ENCODE results near the gene MAP4K3.

The MAP4K3 gene

GRCh38 chr2:39429746-39430145, 7.3 kb downstream of the MAP4K3 start:
- TF ChIP-seq POLR2AphosphoS5 (IDR thresholded peaks at IDR 0.05; ENCODE audit: low read depth, low read length) = no peak
- TF ChIP-seq FOXP2 (optimal IDR thresholded peaks at IDR 0.05; ENCODE audit: borderline replicate concordance, extremely low read depth, extremely low read length, insufficient read depth) = no peak
- TF ChIP-seq REST (IDR thresholded peaks at IDR 0.05; ENCODE audit: insufficient read depth in 1 of 2, low read depth in 2 of 2, low read length in 2 of 2) = no peak
- TF ChIP-seq TAF1 (IDR thresholded peaks at IDR 0.05; ENCODE audit: borderline replicate concordance, insufficient read depth, low read length) = no peak
- TF ChIP-seq SIN3A (IDR thresholded peaks at IDR 0.05; ENCODE audit: borderline replicate concordance, insufficient read depth, low read length) = no peak

- no peak for TF ChIP-seq FOXP2 (optimal IDR thresholded peaks at IDR 0.05; ENCODE audit: borderline replicate concordance, extremely low read depth, extremely low read length, insufficient read depth)
- no peak for TF ChIP-seq POLR2AphosphoS5 (IDR thresholded peaks at IDR 0.05; ENCODE audit: low read depth, low read length)
- no peak for TF ChIP-seq REST (IDR thresholded peaks at IDR 0.05; ENCODE audit: insufficient read depth in 1 of 2, low read depth in 2 of 2, low read length in 2 of 2)
- TF ChIP-seq TAF1 (IDR thresholded peaks at IDR 0.05; ENCODE audit: borderline replicate concordance, insufficient read depth, low read length) = no peak
- TF ChIP-seq SIN3A (IDR thresholded peaks at IDR 0.05; ENCODE audit: borderline replicate concordance, insufficient read depth, low read length) = no peak
These were observed 12.1 kb downstream of the MAP4K3 start for GRCh38 chr2:39424951-39425350.

- TF ChIP-seq TAF1 (IDR thresholded peaks at IDR 0.05; ENCODE audit: borderline replicate concordance, insufficient read depth, low read length) = no peak
These were observed 14.4 kb downstream of the MAP4K3 start for GRCh38 chr2:39422700-39423099.

- TF ChIP-seq SIN3A (IDR thresholded peaks at IDR 0.05; ENCODE audit: borderline replicate concordance, insufficient read depth, low read length) (no peak), FOXP2 (optimal IDR thresholded peaks at IDR 0.05; ENCODE audit: borderline replicate concordance, extremely low read depth, extremely low read length, insufficient read depth) (no peak), REST (IDR thresholded peaks at IDR 0.05; ENCODE audit: insufficient read depth in 1 of 2, low read depth in 2 of 2, low read length in 2 of 2) (no peak), TAF1 (IDR thresholded peaks at IDR 0.05; ENCODE audit: borderline replicate concordance, insufficient read depth, low read length) (no peak), POLR2AphosphoS5 (IDR thresholded peaks at IDR 0.05; ENCODE audit: low read depth, low read length) (no peak)
These were observed 15.7 kb downstream of the MAP4K3 start for GRCh38 chr2:39421354-39421753.

- TF ChIP-seq FOXP2 (optimal IDR thresholded peaks at IDR 0.05; ENCODE audit: borderline replicate concordance, extremely low read depth, extremely low read length, insufficient read depth) (no peak), REST (IDR thresholded peaks at IDR 0.05; ENCODE audit: insufficient read depth in 1 of 2, low read depth in 2 of 2, low read length in 2 of 2) (no peak), POLR2AphosphoS5 (IDR thresholded peaks at IDR 0.05; ENCODE audit: low read depth, low read length) (no peak), SIN3A (IDR thresholded peaks at IDR 0.05; ENCODE audit: borderline replicate concordance, insufficient read depth, low read length) (no peak), TAF1 (IDR thresholded peaks at IDR 0.05; ENCODE audit: borderline replicate concordance, insufficient read depth, low read length) (no peak)
These were observed 17.5 kb downstream of the MAP4K3 start for GRCh38 chr2:39419282-39420223.
